Measurements from ENCODE around the gene PSME3IP1.
"Not testable (repeated sequence)": the region's sequence is repeated elsewhere in the genome, so short reads cannot be mapped to it uniquely, and the experiment has no call there.

Gene PSME3IP1, protein sequence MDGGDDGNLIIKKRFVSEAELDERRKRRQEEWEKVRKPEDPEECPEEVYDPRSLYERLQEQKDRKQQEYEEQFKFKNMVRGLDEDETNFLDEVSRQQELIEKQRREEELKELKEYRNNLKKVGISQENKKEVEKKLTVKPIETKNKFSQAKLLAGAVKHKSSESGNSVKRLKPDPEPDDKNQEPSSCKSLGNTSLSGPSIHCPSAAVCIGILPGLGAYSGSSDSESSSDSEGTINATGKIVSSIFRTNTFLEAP

DNA sequence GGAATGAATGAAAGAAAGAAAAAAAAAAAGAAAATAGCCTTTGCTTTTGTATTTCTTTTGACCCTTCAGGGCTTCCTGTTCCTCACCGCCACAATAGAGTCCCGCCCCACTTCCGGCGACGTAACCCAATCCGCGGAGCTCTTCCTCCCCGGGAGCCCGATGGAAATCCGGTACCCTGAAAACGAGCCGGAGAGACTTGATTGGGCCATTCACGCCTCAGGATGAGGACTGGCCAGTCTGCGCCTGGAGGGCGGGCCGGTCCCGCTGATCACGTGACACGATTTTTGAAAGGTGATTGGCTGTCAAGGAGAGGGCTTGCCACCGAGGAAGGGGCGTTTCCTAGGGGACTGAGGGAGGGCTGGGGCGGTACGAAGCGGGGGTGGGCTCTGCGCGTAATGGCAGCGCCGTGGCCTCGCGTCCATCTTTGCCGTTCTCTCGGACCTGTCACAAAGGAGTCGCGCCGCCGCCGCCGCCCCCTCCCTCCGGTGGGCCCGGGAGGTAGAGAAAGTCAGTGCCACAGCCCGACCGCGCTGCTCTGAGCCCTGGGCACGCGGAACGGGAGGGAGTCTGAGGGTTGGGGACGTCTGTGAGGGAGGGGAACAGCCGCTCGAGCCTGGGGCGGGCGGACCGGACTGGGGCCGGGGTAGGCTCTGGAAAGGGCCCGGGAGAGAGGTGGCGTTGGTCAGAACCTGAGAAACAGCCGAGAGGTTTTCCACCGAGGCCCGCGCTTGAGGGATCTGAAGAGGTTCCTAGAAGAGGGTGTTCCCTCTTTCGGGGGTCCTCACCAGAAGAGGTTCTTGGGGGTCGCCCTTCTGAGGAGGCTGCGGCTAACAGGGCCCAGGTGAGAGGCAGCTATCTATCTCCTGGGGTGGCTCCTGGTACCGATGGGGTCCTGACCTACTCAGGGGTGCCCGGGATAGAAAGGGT is at the start of gene PSME3IP1, which contains the start of gene RSPRY1:
TSS of gene PSME3IP1 (minus strand) at position 95 of the 927 bp plus-strand sequence. CDS start 12,185 bp downstream, outside the sequence.
TSS of gene RSPRY1 (plus strand) at position 385 of the 927 bp plus-strand sequence. CDS start 18,330 bp downstream, outside the sequence.
- DNase-seq, result peak; percentile 95

DNA sequence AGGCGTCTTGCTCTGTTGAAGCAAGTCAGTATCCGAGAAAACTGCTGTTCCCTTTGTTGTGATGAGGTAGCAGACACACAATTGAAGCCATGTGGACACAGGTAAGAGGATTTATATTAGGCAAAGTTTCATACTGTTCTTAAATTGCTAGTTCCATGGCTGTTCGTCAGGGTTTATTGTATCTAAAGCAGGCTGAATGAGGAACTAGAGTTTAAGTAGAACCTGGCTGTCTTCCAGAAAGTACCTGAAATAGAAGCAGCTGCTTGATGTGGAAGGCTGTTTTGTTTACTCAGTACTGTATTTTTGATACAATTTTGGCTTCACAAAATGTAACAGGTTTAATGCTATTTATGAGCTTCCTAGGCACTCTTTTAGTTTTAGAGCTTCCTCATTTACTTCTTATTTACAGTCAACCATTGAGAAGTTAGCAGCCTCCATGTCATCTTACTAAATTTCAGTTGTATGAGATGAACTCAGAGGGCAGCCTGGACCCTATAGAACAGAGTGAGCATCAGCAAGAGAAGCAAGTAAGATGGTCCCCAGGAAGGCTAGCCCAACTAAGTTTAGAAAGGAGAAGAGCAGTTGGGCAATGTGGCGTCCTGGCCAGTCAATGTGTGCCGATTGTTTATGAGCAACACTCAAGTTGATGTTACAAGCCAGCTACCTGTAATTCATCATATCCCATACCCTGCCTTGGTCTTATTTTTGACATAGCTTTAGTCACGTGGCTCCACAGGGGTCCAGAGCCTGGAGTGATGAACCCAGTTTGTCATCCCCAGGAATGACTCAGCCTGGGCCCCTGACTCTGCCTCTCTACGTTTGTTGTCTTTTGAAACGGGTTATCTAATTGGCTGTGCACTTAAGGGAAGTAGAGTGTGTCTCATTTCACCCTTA is 49.5 kb upstream of the PSME3IP1 start:
- DNase-seq, result peak; percentile 39

DNA sequence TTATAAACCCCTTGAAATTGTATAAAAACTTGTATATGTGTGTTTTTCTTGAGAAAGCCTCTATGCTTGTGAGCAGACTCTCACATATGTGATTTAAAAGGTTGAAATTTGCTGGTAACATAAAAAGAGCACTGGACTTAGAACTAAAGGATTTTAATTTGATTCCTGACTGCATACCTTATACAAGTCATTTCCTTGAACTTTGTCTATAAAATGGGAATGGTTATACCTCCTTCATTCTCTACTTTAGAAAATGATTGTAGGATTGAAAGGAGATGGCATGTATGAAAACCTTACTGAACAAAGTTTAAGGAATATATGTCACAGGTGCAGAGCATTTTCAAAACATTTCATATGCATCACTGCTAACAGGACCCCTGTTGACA is 48.9 kb upstream of the PSME3IP1 start:
- DNase-seq, result no peak

DNA sequence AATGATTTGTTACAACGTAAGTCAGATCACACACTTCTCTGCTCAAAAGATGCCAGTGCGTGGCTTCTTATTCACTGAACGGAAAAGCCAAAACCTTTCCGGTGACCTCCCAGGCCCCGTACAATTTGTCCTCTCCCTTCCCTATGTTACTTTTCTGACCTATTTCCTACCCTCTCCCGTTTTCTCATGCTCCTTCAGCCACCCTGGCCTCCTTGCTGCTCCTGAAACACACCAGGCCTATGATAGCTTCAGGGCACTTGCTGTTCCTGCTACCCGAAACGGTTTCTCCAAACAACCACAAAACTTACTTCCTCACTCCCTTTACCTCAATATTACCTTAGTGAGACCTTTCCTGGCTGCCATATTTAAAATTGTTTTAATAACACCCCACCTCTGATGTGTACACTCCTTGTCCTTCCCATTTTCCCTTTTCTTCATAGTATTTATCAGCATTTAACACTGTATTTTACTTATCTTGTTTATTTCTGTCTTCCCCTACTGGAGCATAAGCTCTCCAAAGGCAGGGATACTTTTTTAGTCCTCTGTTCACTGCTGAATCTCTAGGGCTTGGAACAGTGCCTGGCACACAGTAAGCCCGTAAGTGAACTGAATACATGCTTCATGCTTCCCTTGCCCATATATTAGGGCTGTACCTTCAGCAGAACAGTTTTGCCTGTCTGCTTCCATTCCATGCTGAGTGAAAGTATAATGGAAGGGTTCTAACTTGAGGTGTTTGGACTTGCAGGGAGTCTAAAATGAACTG is 48.3 kb upstream of the PSME3IP1 start:
- no peak for DNase-seq

DNA sequence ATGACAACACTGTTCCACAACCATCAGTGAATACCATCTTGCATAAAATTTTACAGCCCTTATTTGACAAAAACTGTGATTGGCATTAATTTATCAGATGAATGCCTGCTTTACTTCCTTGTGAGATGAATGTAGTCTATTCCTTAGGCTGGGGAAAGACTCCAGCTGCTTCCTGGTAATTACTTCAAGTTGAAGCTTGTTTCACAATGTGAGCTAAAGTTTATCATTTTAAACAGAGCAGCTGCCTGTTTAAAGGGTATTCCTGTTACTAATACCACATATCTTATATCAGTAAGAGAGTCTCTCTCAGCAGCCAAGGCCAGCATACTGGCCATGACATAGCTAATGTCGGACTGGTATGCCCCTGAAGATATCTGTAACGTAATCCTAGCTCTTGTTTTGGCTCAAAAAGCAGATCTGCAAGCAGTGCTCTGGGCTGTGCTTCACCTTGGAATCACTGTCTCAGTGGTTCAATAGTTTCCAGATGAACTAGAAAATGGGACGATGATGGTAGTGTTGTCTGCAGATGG is 46.0 kb upstream of the PSME3IP1 start:
- no peak for DNase-seq

DNA sequence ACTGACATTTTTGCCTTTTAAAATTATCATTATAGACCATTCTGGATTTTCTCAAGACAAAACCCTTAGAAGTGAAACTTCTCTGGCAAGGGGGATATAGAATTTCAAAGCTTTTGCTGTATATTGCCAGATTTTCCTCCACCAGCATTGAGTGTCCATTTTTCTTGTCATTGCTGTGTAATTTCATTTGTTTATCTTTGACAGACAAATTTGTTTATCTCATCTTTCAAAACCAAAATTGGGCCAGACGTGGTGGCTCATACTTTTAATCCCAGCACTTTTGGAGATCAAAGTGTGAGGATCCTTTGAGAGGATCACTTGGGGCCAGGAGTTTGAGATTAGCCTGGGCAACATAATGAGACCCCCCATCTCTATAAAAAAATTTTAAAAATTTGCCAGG is 43.2 kb upstream of the PSME3IP1 start:
- no peak for DNase-seq

DNA sequence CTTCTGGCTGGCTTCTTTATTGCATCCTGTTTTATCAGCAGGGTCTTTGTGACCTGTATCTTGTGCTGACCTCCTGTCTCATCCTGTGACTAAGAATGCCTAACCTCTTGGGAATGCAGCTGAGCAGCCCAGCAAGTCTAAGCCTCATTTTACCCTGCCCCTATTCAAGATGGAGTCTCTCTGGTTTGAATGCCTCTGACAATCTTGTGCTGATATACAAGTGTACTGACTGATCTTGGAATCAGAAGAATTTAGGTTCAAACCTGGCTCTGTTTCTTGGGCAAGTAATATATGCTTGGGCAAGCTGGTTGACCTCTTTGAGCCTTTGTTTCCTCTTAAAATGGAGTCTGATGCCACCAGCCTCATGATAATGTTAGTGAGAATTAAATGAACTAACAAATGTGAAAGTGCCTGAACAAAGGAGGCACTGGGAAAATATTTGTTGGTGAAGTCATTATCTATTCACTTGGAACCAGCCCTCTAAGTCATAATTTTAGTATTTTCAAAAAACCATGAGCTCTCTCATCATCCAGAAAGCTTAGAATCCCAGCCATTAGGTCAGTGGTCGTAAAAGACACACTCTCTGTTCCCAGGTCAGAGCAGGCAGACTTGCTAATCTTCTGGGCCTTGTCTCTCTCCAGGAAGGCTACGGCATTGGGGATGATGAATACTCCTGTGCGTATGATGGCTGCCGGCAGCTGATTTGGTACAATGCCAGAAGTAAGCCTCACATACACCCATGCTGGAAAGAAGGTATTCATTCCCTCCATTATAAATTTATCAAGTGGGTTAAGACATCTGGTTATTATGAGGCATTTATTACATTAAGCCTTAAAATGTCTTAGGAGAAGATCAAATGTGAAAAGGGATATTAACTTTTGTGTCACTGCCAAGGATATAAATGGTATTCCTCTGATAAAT is 41.1 kb upstream of the PSME3IP1 start:
- no peak for DNase-seq

DNA sequence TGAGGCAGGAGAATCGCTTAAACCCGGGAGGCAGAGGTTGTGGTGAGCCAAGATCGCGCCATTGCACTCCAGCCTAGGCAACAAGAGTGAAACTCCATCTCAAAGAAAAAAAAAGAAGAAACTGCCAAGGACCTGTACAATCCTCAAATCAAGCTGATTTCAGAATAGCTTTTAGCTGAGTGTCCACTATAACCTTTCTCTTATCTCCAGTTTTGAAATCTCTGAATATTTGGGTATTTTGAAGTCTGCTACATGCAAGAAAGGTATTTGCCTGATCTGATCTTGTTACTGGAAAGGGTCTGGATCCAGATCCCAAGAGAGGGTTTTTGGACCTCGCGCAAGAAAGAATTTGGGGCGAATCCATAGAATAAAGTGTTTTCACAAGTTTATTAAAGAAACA is 40.1 kb upstream of the PSME3IP1 start:
- no peak for DNase-seq

DNA sequence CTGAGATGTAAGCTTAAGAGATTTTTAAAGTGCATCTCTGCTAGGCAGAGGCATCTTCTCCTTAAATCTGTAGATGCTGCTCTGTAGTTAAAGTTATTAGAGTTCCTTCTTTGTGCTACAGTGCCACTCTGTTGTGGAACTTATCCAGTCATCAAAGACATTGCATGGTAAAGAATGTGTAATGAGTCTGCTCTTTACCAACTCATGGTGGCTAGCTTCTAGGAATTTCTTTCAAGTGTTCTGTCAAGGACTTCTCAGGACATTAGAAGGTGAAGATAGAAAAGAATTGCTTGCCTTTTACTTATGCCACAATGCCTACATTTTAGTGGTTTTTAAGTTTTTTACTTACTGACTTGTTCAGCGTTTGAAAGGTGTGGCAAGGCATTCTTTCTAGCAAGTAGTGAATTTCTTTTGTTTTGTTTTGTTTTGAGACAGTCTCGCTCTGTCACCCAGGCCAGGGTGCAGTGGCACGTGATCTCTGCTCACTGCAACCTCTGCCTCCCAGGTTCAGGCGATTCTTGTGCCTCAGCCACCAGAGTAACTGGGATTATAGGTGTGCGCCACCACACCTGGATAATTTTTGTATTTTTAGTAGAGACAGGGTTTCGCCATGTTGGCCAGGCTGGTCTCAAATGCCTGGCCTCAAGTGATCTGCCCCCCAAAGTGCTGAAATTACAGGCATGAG is 39.0 kb upstream of the PSME3IP1 start:
- DNase-seq, result no peak

DNA sequence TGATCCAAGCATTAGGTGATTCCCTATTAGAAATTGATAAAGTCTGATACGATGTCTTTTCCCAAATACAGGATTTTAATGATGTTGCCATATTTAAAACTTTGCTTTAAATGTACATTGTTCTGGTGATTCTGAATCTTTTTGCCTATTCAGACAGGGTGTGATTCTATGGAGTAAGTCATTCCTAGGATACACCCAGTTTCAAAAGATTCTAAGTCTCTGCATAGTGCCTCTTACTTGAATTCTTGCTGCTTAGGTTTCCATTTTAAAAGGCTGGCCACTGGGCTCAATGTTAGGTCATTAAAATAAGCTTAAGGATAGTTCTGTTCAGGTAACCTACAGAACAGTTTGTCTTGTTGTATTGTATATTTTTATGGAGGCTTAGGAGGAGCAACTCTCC is 37.2 kb upstream of the PSME3IP1 start:
- DNase-seq, result no peak

DNA sequence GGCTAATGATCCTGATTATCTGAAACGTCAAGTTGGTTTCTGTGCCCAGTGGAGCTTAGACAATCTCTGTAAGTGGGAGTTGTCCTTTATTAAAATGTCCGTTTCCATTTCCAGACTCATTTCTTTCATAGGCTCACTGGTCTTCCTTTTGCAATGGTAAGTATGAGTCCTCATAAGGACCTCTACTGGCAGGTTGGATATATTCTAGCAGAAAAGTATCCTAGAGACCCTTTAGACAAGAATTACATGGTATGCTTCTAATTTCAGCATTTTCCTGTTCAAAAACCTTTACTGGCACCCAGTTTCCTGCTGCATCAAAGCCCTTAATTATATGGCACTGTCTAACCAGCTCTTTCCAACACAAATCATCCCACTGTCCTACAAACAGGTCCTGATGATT is 31.1 kb upstream of the PSME3IP1 start:
- DNase-seq, result no peak

DNA sequence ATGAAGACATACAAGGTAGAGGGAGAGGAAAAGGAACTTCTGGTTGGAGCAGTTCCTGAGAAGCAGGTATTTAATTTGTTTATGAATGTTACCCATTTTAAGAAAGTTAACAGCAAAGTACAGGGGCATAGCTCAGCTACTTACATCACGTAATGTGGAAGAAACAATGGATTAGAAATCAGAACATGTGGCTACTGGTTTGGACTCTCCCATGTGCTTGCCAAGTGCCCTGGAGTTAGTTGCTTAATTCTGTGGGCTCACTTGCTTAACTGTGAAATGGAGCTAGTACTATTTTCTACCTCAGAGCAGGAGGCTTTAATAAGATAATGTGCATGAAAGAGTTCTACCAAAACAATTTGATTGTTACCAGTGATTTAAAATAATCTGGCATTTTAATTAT is 27.6 kb upstream of the PSME3IP1 start:
- DNase-seq, result no peak

DNA sequence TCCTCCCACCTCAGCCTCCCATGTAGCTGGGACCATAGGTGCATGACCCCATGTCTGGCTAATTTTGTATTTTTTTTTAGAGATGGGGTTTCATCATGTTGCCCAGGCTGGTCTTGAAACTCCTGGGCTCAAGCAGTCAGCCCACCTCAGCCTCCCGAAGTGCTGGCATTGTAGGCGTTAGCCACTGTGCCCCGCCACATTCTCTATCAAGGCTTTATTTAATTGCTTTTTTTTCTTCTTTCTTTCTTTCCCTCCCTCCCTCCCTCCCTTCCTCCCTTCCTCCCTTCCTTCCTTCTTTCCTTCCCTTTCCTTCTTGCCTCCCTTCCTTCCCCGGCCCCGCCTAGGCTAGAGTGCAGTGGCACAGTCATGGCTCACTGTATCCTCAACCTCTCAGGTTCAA is 23.9 kb upstream of the PSME3IP1 start:
- no peak for DNase-seq

DNA sequence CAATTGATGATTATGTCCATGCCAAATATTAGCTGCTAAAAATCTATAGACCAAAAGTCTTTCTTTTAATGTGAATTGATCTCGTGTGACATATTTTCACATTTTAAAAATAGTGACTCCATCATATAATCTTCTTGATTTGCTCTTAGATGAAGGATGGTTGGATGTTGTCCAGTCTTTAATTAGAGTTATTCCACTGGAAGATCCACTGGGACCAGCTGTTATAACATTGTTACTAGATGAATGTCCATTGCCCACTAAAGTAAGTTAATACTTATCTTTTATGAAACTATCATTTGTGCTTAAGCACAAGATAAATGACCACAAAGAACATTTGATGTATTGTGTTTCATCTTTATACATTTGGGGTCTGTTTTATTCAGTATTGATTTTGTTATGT is 23.1 kb upstream of the PSME3IP1 start:
- DNase-seq, result no peak

DNA sequence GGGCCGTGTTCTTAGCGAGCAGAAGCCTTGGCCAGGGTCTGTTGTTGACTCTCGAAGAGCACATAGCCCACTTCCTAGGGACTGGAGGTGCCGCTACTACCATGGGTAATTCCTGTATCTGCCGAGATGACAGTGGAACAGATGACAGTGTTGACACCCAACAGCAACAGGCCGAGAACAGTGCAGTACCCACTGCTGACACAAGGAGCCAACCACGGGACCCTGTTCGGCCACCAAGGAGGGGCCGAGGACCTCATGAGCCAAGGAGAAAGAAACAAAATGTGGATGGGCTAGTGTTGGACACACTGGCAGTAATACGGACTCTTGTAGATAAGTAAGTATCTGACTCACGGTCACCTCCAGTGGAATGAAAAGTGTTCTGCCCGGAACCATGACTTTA is 18.8 kb upstream of the PSME3IP1 start:
- no peak for DNase-seq

DNA sequence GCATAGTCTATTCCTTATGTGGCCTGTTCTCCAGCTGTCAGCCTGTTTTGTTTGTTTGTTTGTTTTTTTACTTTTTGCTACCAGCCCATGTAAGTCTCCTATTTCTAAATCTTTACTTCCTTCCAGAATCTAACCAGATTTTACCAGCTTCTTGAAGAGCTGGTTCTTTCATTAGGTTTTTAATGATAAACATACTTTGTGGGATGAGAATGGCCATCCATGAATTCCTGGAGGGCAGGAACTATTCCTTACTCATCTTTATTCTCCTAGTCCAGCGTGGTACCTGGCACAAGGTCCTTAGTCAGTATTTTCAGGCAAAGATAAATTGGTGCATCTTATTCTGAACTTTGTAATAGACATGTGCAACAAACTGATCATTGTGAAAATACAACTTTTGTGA is 17.6 kb upstream of the PSME3IP1 start:
- DNase-seq, result no peak

DNA sequence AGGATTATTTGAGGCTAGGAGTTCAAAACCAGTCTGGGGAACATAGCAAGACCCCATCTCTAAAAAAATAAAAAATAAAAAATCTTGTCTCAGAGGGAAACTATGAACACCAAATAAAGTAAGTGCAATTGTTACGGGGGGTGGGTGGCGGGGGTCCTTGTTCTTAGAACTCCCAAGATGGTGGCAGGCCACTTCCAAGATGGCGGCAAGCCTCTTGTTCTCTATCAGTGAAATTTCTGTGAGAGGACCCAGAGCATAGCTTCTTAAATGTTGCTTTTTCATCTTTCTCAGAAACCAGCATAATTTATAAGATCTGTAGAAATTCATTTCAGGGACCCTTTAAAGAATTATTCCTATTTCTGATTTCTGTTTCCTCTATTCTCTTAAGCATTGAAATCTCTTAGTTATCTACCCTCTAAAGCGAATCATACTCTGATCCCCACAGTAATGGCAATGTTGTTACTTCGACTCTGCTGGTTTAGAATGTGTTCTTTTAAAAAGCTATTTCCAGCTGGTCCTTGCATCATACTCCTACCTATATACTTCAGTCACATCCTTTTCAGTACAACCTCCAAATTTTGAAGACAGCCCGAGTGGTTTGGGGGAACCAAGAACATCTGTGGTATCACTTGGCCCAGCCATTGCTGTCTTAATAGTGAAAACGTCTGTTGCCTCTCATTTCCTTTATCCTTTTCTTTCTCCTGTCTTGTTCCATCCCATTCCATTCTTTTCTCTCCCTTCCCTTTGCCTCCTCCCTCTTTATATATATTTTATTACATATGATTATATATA is 16.5 kb upstream of the PSME3IP1 start:
- DNase-seq, result no peak

DNA sequence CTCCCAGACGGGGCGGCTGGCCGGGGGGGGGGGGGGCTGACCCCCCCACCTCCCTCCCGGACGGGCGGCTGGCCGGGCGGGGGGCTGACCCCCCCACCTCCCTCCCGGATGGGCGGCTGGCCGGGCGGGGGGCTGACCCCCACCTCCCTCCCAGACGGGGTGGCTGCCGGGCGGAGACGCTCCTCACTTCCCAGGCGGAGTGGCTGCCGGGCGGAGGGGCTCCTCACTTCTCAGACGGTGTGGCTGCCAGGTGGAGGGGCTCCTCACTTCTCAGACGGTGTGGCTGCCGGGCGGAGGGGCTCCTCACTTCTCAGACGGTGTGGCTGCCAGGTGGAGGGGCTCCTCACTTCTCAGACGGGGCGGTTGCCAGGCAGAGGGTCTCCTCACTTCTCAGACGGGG is 15.1 kb upstream of the PSME3IP1 start:
- DNase-seq, result not testable (repeated sequence)

DNA sequence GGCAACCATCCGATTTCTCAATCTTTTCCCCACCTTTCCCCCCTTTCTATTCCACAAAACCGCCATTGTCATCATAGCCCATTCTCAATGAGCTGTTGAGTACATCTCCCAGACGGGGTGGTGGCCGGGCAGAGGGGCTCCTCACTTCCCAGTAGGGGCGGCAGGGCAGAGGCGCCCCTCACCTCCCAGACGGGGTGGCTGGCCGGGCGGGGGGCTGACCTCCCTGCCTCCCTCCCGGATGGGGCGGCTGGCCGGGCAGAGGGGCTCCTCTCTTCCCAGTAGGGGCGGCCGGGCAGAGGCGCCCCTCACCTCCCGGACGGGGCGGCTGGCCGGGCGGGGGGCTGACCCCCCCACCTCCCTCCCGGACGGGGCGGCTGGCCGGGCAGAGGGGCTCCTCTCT is 14.5 kb upstream of the PSME3IP1 start:
- DNase-seq, result not testable (repeated sequence)
